ENCODE results near the gene RUSC2. TPM values are rescaled to one million over a fixed set of nuclear protein-coding genes. Genes with fewer than 3 reads are reported as not detected.
"Not testable (repeated sequence)": the region's sequence is repeated elsewhere in the genome, so short reads cannot be mapped to it uniquely, and the experiment has no call there.

The RUSC2 gene
- total and polyA plus RNA-seq, 2 of the 4 experiments (the other 2 are of a cell fraction), result 17.4 to 35.4 TPM

DNA sequence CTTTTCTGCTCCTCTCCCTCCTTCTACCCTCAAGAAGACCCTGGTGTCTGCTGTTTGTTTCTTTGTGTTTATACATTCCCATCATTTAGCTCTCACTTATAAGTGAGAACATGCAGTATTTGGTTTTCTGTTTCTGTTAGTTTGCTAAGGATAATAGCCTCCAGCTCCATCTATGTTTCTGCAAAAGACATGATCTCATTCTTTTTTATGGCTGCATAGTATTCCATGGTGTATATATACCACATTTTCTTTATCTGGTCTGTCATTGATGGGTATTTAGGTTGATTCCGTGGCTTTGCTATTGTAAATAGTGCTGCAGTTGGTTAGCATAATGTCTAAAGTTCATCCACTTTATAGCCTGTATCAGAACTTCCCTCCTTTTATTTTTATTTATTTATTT is 3.2 kb downstream of the RUSC2 start:
- H4K5ac ChIP-seq (ENCODE audit: low read depth, low read length); H2BK5ac ChIP-seq (ENCODE audit: low read depth, low read length, poor library complexity, severe bottlenecking); H3K4ac ChIP-seq (ENCODE audit: low read depth, low read length); H3K27ac ChIP-seq (ENCODE audit: insufficient read depth, low read length); H3K9me1 ChIP-seq (ENCODE audit: insufficient read depth, low read length); H3K4me2 ChIP-seq (ENCODE audit: low read depth, low read length); H3K27me3 ChIP-seq (ENCODE audit: control insufficient read depth, insufficient read depth, low read length); H2AFZ ChIP-seq (replicated peaks; ENCODE audit: low read length, poor library complexity); intact Hi-C loops (cut with micrococcal nuclease); H2BK120ac ChIP-seq (ENCODE audit: low read depth, low read length); H3K36me3 ChIP-seq (ENCODE audit: control insufficient read depth, insufficient read depth, low read length); H3K14ac ChIP-seq (replicated peaks; ENCODE audit: low read depth, low read length); H4K91ac ChIP-seq (ENCODE audit: insufficient read depth, low read depth, low read length); CTCF ChIA-PET; BruUV-seq (replicated peaks); H3K56ac ChIP-seq (ENCODE audit: extremely low read depth, insufficient read depth, low read length); dilution Hi-C loops (cut with HindIII; ENCODE audit: low sequenced_read_pairs, unreplicated experiment); H3K9me3 ChIP-seq (ENCODE audit: control insufficient read depth, insufficient read depth, low read length); H2AK9ac ChIP-seq (replicated peaks; ENCODE audit: low read depth, low read length, poor library complexity); DNase-seq; H3K4me3 ChIP-seq (ENCODE audit: insufficient read depth, low read depth, low read length); H3K9ac ChIP-seq (ENCODE audit: low read depth, low read length); H2BK15ac ChIP-seq (ENCODE audit: low read depth, low read length); H3K18ac ChIP-seq (ENCODE audit: low read depth, low read length); H2BK20ac ChIP-seq (ENCODE audit: low read depth, low read length); H2AK5ac ChIP-seq (ENCODE audit: low read depth, low read length); ATAC-seq (ENCODE audit: low read depth); H3K23ac ChIP-seq (ENCODE audit: low read depth, low read length); H3K4me1 ChIP-seq (ENCODE audit: control insufficient read depth, insufficient read depth, low read length); H4K8ac ChIP-seq (ENCODE audit: low read depth in 2 of 2, low read length in 2 of 2): not testable (repeated sequence)
- peaks cover 12 to 60% of the 10 kb centered on the region in 2 experiments for H3K79me1 ChIP-seq (ENCODE audit: low read depth in 1 of 2, low read length in 2 of 2)
- POLR2A ChIA-PET (ENCODE audit: unreplicated experiment), result interaction anchor here (1.0 kb wide), 1 partner anchor 23 kb away, joined by 3 read pairs; no protein-coding TSS in a partner anchor
- peaks cover 29% of the 10 kb centered on the region for H4K20me1 ChIP-seq (ENCODE audit: insufficient read depth, low read length)
- no CpG with 5 or more reads among the region's 1 CpG for WGBS, 2 experiments (ENCODE audit: extremely low coverage in 2 of 2, insufficient read length in 1 of 2)
- in situ Hi-C loops (cut with MboI; ENCODE audit: low sequenced_read_pairs), result loop anchor here (5.0 kb wide), 1 partner anchor 59 kb away; no protein-coding TSS in a partner anchor

Measured in IMR-90 (cell line).